Measurements from ENCODE around the gene CRADD. TPM values are rescaled to one million over a fixed set of nuclear protein-coding genes. Genes with fewer than 3 reads are reported as not detected.

Gene CRADD
- polyA plus RNA-seq, 3 donors = 10.9 to 14.6 (median 13.0) TPM

- WGBS, 3 donors = 87 to 91% (median 91%) methylated on average over 7 of the region's 7 CpGs
- H3K27ac ChIP-seq (ENCODE audit: low read depth, low read length) = no peak overlapping the region
These were observed 159.6 kb downstream of the CRADD start for GRCh38 chr12:93836620-93837260.

- H3K27ac ChIP-seq (ENCODE audit: low read depth, low read length) = no peak overlapping the region
- WGBS, 3 donors = 71 to 86% (median 74%) methylated on average over 3 of the region's 3 CpGs
These were observed 161.0 kb downstream of the CRADD start for GRCh38 chr12:93838193-93838592.

DNA sequence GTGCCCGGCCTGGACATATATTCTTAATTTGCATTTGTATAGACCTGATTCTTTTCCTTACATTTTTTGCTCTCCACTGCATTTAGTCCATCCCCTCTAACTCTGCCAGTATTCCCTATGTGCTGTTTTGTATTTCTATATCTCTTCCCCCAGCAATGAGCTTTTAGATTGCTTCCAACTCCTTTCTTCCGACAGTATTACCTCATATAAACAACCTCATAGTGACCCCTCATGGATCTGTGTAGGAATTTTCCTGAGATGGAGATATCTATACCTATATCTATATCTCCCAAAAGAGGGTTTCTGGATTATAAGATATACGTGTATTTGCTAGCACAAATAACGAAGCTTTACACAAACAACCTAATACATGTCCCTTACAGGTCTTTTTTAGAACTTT, 161.9 kb downstream of the CRADD start:
- H3K27ac ChIP-seq (ENCODE audit: low read depth, low read length) = no peak overlapping the region
- WGBS, 3 donors = 82 to 93% (median 85%) methylated on average over 4 of the region's 4 CpGs

DNA sequence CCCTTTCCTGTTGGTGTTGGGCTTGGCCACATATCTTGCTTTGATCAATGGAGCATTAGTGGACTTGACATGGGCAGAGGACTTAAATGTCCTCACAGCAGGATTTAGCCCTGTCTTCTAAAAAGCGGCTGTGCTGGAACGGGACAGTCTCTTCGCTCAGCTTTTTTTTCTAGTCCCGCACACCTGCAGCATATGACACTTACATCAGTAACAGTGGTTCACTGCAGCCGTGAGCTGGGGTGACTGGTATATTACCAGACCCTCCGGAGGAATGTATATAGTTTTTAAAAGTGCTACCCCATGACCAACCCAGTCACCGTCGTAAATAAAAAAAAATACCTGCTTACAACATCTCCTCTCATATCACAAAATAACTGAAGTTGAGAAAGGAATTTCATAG, 164.5 kb downstream of the CRADD start:
- WGBS, 3 donors = 95 to 97% (median 96%) methylated on average over 8 of the region's 8 CpGs
- H3K27ac ChIP-seq (ENCODE audit: low read depth, low read length) = no peak overlapping the region

DNA sequence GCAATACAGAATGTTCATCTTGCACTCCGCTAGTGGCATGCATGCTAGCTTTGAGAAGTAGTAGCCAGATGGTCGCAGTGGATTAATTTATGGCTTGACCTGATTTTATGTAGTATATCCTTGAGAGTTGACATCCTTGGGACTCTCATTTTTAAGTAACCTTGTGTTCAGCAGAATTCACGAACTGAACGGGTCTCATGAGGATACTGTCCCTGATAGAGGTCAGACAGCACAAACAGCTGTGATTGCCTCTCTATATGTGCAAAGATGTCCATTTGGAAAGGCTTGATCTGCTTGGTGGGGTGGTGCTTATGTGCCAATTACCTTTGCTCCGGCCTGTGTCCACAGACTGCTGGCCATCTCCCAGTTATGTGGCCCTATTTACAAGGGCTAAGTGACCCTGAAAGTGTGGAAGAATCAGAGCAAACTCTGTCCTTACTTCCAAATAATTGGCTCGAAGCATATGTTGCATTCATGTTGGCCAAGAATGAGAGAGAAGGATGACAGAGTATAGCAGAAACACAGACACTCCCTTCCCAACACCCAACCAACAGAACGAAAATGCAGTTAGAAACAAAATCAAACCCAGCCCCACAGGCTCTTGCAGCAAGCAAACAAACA, 167.1 kb downstream of the CRADD start:
- WGBS, 3 donors = 72 to 74% (median 73%) methylated on average over 7 of the region's 7 CpGs
- no peak overlapping the region for H3K27ac ChIP-seq (ENCODE audit: low read depth, low read length)

DNA sequence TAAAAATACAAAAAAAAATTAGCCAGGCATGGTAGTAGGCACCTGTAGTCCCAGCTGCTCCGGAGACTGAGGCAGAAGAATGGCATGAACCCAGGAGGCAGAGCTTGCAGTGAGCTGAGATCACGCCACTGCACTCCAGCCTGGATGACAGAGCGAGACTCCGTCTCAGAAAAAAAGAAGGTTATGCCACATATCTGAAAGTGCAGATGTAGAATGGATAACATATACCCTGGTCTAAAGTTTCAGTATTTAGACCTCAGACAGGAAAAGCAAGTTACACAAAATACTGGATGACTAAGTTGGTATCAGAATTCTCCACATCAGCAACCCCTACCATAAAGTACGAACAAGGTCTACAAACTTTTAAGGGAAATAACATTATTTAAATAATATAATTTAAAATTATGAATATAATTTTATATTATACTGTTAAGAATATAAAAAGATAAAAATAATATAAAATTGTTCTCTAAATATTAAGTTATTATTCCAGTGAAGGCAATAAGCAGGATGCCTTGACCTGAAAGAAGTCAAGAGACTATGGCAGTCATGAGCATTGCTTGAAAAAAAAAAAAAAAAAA, 169.9 kb downstream of the CRADD start:
- WGBS, 3 donors = 89 to 93% (median 92%) methylated on average over 5 of the region's 5 CpGs
- no peak overlapping the region for H3K27ac ChIP-seq (ENCODE audit: low read depth, low read length)

DNA sequence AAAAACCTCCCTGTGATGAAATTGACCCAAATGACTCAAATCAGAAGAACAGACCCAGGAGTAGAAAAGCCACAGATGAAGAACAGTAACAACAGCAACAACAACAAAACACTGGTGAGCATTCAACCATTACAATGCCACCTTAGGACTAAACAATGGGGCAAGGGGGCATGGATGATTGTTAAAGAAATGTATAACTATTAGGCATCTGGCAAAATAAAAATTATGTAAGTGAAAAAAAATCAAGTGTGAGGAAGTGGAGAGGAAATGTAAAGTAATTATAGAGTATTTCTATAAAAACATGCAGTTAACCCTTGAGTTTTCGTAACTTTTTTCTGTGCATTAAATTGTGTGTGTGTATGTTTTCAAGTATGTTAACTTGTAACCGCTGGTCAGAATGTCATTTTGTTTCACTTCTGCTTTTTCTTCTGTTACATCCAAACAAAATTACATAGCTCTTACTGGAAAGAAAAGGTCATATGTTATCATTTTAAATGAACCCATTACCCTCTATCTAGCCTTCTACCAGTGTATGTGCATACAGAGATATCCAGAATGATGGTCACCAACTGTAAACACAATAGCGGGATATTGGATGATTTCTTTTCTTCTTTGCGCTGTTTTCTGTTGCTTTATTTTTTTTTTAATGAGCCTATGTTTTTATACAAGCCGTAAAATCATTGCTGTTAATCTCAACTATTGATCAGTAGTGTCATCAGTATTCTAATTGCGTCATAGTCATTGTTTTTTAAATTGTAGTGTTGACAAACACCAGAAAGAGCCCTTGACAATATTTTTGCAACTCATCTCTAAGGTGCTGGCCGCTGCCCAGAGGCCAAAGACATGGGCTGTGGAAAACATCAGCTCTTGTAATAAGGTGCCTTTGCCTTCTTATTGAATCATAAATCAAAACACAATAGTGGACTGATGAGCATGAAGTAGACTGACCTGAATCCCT, 170.6 kb downstream of the CRADD start:
- WGBS, 3 donors = 83 to 97% (median 89%) methylated on average over 7 of the region's 7 CpGs
- peak overlapping the region; percentile 6 for H3K27ac ChIP-seq (ENCODE audit: low read depth, low read length)

GRCh38 chr12:93848523-93849101, 171.4 kb downstream of the CRADD start:
- peak overlapping the region; percentile 6 for H3K27ac ChIP-seq (ENCODE audit: low read depth, low read length)
- WGBS, 3 donors = 49 to 88% (median 52%) methylated on average over 11 of the region's 11 CpGs

DNA sequence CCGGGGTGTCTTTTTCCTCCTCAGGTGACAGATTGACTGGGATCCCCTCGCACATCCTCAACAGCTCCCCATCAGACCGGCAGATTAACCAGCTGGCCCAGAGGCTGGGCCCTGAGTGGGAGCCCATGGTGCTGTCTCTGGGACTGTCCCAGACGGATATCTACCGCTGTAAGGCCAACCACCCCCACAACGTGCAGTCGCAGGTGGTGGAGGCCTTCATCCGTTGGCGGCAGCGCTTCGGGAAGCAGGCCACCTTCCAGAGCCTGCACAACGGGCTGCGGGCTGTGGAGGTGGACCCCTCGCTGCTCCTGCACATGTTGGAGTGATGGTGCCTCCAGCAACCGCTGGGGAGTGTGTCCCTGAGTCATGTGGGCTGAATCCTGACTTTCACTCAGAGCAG, 172.8 kb downstream of the CRADD start:
- H3K27ac ChIP-seq (ENCODE audit: low read depth, low read length) = no peak overlapping the region
- 97 to 99% (median 98%) methylated on average over 15 of the region's 15 CpGs for WGBS, 3 donors

- 93 to 97% (median 93%) methylated on average over 7 of the region's 7 CpGs for WGBS, 3 donors
- no peak overlapping the region for H3K27ac ChIP-seq (ENCODE audit: low read depth, low read length)
These were observed 173.5 kb downstream of the CRADD start for GRCh38 chr12:93850481-93851256.

DNA sequence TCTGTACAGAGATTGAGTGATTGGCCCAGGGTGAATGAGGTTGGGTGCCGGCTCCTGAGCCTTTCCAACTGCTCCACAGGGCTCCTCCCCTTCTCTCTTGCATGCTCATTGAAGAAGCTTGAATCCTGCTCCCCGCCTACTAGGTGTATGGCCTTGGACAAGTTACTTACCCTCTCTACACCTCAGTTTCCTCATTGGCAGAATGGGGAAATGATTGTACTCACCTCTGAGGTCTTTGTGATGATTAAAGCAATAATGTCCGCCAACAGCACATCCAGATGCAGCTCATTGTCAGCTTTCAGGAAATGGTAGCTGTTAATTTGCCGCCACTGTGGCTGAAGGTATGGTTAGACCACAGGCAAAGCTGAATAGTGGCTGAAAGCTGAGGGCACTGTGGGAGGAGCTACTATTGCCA, 174.1 kb downstream of the CRADD start:
- WGBS, 3 donors = 63 to 92% (median 71%) methylated on average over 4 of the region's 4 CpGs
- H3K27ac ChIP-seq (ENCODE audit: low read depth, low read length) = no peak overlapping the region

DNA sequence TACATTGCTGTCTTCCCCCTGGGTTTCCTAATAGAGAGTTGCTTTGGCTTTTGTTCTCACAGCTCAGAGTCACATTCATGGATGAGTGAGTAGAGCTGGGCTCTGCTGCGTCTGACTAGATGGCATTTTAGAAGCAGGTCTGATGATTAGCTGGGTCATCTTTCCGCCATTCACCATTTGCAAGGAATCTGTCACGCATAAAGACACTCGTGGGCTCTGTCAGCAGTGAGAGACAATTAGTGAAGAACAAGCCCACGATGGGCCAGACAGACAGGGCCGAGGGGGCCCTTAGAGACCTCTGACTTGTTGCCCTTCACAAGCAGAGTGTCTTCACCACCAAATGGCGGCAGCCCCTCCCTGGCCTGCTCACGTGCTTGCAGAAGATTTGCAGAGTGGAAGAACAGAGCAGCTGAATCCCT, 175.0 kb downstream of the CRADD start:
- WGBS, 3 donors = 90 to 92% (median 91%) methylated on average over 8 of the region's 8 CpGs
- no peak overlapping the region for H3K27ac ChIP-seq (ENCODE audit: low read depth, low read length)

DNA sequence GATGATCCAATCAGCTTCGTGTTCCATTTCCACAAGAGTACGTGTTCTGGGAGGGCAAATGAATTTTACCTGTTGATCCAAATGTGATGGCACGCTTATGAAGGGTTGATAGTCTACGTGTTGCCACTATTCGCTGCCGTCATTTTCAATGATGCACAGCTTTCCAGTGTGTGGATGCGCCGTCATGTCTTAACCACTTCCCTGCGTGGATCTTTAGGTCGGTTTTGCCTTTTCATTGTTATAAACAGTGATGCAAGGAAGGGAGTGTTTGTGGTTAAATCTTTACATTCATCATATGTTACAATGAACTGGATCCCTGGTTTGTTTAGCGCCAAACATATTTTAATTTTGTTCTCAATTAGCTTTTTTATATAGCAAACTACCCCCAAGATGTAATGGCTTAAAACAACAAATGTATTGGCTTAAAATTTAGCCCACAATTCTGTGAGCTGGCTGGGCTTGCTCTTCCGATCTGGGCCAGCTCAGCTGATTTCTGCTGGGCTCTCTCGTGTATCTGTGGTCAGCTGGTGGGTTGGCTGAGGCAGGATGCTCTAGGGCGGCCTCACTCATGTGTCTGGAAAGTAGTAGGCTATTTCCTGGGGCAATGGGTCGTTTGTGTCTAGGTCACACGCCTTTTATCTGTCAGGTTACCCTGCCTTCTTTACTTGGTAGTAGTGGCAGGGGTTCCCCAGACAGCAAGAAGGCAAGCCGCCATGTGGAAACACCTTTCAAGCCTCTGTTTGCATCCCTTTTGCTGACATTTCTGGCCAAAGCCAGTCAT, 176.7 kb downstream of the CRADD start:
- 80 to 88% (median 81%) methylated on average over 17 of the region's 17 CpGs for WGBS, 3 donors
- H3K27ac ChIP-seq (ENCODE audit: low read depth, low read length) = no peak overlapping the region

- 87 to 95% (median 89%) methylated on average over 4 of the region's 4 CpGs for WGBS, 3 donors
- H3K27ac ChIP-seq (ENCODE audit: low read depth, low read length) = no peak overlapping the region
These were observed 178.1 kb downstream of the CRADD start for GRCh38 chr12:93855261-93855660.

- no peak overlapping the region for H3K27ac ChIP-seq (ENCODE audit: low read depth, low read length)
These were observed 179.4 kb downstream of the CRADD start for GRCh38 chr12:93856611-93857010.

DNA sequence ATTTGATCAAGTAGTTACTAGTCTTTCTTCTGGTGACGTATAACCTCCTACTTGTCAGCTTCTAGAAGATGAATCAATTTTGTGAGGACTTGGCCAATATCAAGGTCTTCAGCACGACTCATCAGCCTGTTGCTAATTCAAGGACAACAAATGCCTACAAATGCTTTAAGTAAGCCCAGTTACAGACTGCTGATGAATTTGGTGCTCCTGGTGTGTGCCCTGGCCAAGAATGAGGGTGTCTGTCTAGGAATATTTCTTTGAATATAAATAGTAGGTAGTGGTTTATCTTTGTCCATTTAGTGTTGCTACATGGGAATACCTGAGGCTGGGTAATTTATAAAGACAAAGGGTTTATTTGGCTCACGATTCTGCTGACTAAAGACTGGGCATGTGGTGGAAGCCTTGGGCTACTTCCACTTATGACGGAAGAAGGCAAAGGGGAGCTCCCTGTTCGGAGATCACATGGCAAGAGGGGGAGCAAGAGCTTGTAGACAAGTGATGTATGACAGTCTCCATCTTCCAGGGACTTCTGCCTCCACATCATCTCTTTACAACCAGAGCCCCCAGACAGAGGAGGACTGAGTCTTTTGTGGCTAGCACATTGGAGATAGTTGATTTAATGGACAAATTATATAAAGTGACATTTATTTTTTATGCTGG, 180.2 kb downstream of the CRADD start:
- 67 to 83% (median 72%) methylated on average over 5 of the region's 5 CpGs for WGBS, 3 donors
- no peak overlapping the region for H3K27ac ChIP-seq (ENCODE audit: low read depth, low read length)

DNA sequence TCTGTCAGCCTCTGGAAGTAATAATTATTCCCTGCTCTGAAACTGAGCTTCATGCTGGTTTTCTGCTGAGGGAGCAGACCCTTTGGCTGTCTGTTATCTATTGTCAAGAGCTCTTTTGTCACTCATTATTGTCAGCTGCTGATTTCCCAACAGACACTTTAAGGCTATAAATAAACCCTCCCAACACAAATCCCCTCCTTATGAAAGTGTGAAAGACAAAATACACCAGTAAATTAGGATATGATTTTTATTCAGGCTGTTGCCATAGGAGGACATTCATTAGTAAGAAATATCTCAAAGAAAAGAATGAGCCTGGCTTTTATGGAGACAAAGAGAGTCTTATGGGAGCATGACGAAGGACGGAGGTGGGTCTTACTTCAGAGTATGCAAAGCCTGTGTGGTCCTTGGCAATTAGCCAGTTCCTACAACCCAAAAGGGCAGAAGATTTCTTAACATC, 180.8 kb downstream of the CRADD start:
- H3K27ac ChIP-seq (ENCODE audit: low read depth, low read length) = no peak overlapping the region
- WGBS, 3 donors = 80 to 93% (median 86%) methylated on average over 2 of the region's 2 CpGs
